ENCODE measurements around the gene THRAP3.

DNA sequence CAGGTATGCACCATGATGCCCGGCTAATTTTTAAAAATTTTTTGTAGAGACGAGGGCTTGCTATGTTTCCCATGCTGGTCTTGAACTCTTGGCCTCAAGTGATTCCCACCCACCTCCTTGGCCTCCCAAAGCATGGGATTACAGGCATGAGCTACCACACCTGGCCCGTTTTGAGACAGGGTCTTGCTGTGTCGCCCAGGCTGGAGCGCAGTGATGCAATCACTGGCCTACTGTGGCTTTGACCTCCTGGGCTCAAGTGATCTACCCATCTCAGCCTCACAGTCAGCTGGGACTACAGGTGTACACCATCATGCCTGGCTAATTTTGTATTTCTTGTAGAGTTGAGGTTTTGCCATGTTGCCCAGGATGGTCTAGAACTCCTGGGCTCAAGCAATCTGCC, 74.4 kb downstream of the THRAP3 start:
- TF ChIP-seq, protein P1, sequence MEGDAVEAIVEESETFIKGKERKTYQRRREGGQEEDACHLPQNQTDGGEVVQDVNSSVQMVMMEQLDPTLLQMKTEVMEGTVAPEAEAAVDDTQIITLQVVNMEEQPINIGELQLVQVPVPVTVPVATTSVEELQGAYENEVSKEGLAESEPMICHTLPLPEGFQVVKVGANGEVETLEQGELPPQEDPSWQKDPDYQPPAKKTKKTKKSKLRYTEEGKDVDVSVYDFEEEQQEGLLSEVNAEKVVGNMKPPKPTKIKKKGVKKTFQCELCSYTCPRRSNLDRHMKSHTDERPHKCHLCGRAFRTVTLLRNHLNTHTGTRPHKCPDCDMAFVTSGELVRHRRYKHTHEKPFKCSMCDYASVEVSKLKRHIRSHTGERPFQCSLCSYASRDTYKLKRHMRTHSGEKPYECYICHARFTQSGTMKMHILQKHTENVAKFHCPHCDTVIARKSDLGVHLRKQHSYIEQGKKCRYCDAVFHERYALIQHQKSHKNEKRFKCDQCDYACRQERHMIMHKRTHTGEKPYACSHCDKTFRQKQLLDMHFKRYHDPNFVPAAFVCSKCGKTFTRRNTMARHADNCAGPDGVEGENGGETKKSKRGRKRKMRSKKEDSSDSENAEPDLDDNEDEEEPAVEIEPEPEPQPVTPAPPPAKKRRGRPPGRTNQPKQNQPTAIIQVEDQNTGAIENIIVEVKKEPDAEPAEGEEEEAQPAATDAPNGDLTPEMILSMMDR (conservative IDR thresholded peaks at IDR 0.05; ENCODE audit: low read depth in 2 of 2), result no peak
- no peak for TF ChIP-seq ZNF331 (CRISPR knock-in tag; IDR thresholded peaks at IDR 0.05; ENCODE audit: low read depth)
- TF ChIP-seq EZH2 (IDR thresholded peaks at IDR 0.05; ENCODE audit: low read depth, unreplicated experiment), result no peak
- no peak for TF ChIP-seq EZH2phosphoT487 (IDR thresholded peaks at IDR 0.05; ENCODE audit: unreplicated experiment)
- no peak for TF ChIP-seq POLR2AphosphoS5 (IDR thresholded peaks at IDR 0.05; ENCODE audit: low read depth)
